HEK293 (cell line): ENCODE data around the gene EMP1.

Experiments
- CTCF ChIA-PET: fragments of 350-600 bp; formaldehyde crosslinking; extraction: SDS; loops from one replicate; lab custom pipeline; 2021; ENCODE audit warnings: antibody characterized with exemption; lab: Yijun Ruan, JAX
- POLR2A ChIA-PET: fragments of 300-600 bp; formaldehyde crosslinking; extraction: SDS; loops from one replicate; lab custom pipeline; 2020; ENCODE audit warnings: antibody characterized with exemption, inconsistent platforms; lab: Yijun Ruan, JAX
- H3K27ac ChIP-seq: fragments of 200-500 bp; sonication (Bioruptor generic); 2 replicates; pipeline ENCODE4 v1.5.1; 2014; ENCODE audit warnings: low read depth, low read length, control low read depth, inconsistent platforms; ENCODE audit errors: extremely low read depth
- H3K36me3 ChIP-seq, 2 experiments: fragments of 200-500 bp in 1 of 2; sonication (Bioruptor generic) in 1 of 2; 1 replicate in 1 of 2; 2 replicates in 1 of 2; pipeline ENCODE4 v1.5.1; 2014 to 2017; ENCODE audit warnings: inconsistent platforms in 2 of 2, low read length in 2 of 2; ENCODE audit not compliant: control insufficient read depth in 2 of 2, insufficient read depth in 1 of 2
- H3K4me1 ChIP-seq: fragments of 200-500 bp; sonication (Bioruptor generic); 2 replicates; pipeline ENCODE4 v1.5.1; 2014; ENCODE audit warnings: mild to moderate bottlenecking, low read length, inconsistent platforms; ENCODE audit not compliant: control insufficient read depth, insufficient read depth
- H3K4me3 ChIP-seq: 2 replicates; pipeline ENCODE4 v1.5.1; 2011; ENCODE audit warnings: low read depth, mild to moderate bottlenecking, control low read depth, low read length, moderate library complexity
- H3K9me3 ChIP-seq: fragments of 200-500 bp; sonication (Bioruptor generic); 2 replicates; pipeline ENCODE4 v1.5.1; 2014; ENCODE audit warnings: low read depth, low read length, inconsistent platforms; ENCODE audit not compliant: control insufficient read depth, insufficient read depth
- CTCF ChIP-seq: fragments of 450-650 bp; formaldehyde crosslinking; IDR thresholded peaks from 2 replicates; pipeline ENCODE4 v1.5.1; 2016; ENCODE audit warnings: missing biosample characterization, missing genetic modification characterization
- EGR2 ChIP-seq: fragments of 450-650 bp; formaldehyde crosslinking; IDR thresholded peaks from 2 replicates; pipeline ENCODE4 v1.5.1; 2016; ENCODE audit warnings: low read depth, missing biosample characterization, missing genetic modification characterization
- GLIS2 ChIP-seq: fragments of 450-650 bp; formaldehyde crosslinking; IDR thresholded peaks from 2 replicates; pipeline ENCODE4 v1.5.1; 2016; ENCODE audit warnings: missing biosample characterization, missing genetic modification characterization
- MEIS1 ChIP-seq: sonication (generic); formaldehyde crosslinking; IDR thresholded peaks from 2 replicates; pipeline ENCODE4 v1.8.1; 2022; ENCODE audit warnings: missing genetic modification reagents, mild to moderate bottlenecking, borderline replicate concordance
- ZBTB21 ChIP-seq: fragments of 450-650 bp; formaldehyde crosslinking; IDR thresholded peaks from 2 replicates; pipeline ENCODE4 v1.5.1; 2017; ENCODE audit warnings: missing biosample characterization, missing genetic modification characterization
- ZBTB48 ChIP-seq: fragments of 450-650 bp; formaldehyde crosslinking; IDR thresholded peaks from 2 replicates; pipeline ENCODE4 v1.5.1; 2016; ENCODE audit warnings: missing biosample characterization, missing genetic modification characterization
- ZNF10 ChIP-seq: fragments of 450-650 bp; formaldehyde crosslinking; IDR thresholded peaks from 2 replicates; pipeline ENCODE4 v1.5.1; 2017; ENCODE audit warnings: missing biosample characterization, missing genetic modification characterization
- ZNF157 ChIP-seq: fragments of 450-650 bp; formaldehyde crosslinking; IDR thresholded peaks from 2 replicates; pipeline ENCODE4 v1.5.1; 2016; ENCODE audit warnings: missing biosample characterization, missing genetic modification characterization
- ZNF239 ChIP-seq: fragments of 450-650 bp; formaldehyde crosslinking; IDR thresholded peaks from 2 replicates; pipeline ENCODE4 v1.5.1; 2016; ENCODE audit warnings: missing biosample characterization, missing genetic modification characterization
- ZNF24 ChIP-seq: fragments of 450-650 bp; formaldehyde crosslinking; IDR thresholded peaks from 2 replicates; pipeline ENCODE4 v1.5.1; 2016; ENCODE audit warnings: missing biosample characterization, missing genetic modification characterization
- ZNF26 ChIP-seq: fragments of 450-650 bp; formaldehyde crosslinking; IDR thresholded peaks from 2 replicates; pipeline ENCODE4 v1.5.1; 2016; ENCODE audit warnings: missing biosample characterization, missing genetic modification characterization
- ZNF292 ChIP-seq: fragments of 450-650 bp; formaldehyde crosslinking; IDR thresholded peaks from 2 replicates; pipeline ENCODE4 v1.5.1; 2016; ENCODE audit warnings: low read depth, missing biosample characterization, missing genetic modification characterization, borderline replicate concordance
- ZNF350 ChIP-seq: fragments of 450-650 bp; formaldehyde crosslinking; IDR thresholded peaks from 2 replicates; pipeline ENCODE4 v1.5.0; 2017; ENCODE audit warnings: missing biosample characterization, mild to moderate bottlenecking, missing genetic modification characterization
- ZNF354C ChIP-seq: fragments of 450-650 bp; formaldehyde crosslinking; IDR thresholded peaks from 2 replicates; pipeline ENCODE4 v1.5.1; 2016; ENCODE audit warnings: missing biosample characterization, missing genetic modification characterization, low read depth, borderline replicate concordance
- ZNF37A ChIP-seq: fragments of 450-650 bp; IDR thresholded peaks from 2 replicates; pipeline ENCODE4 v1.5.1; 2018; ENCODE audit warnings: missing biosample characterization, missing genetic modification characterization
- ZNF398 ChIP-seq: fragments of 450-650 bp; formaldehyde crosslinking; IDR thresholded peaks from 2 replicates; pipeline ENCODE4 v1.5.1; 2017; ENCODE audit warnings: missing biosample characterization, missing genetic modification characterization
- ZNF514 ChIP-seq: fragments of 450-650 bp; formaldehyde crosslinking; IDR thresholded peaks from 2 replicates; pipeline ENCODE4 v1.5.1; 2016; ENCODE audit warnings: missing biosample characterization, missing genetic modification characterization
- ZNF544 ChIP-seq: fragments of 450-650 bp; formaldehyde crosslinking; IDR thresholded peaks from 2 replicates; pipeline ENCODE4 v1.5.0; 2017; ENCODE audit warnings: missing biosample characterization, missing genetic modification characterization
- ZNF610 ChIP-seq: fragments of 450-650 bp; formaldehyde crosslinking; IDR thresholded peaks from 2 replicates; pipeline ENCODE4 v1.5.1; 2016; ENCODE audit warnings: missing biosample characterization, missing genetic modification characterization, borderline replicate concordance
- ZNF654 ChIP-seq: fragments of 450-650 bp; formaldehyde crosslinking; IDR thresholded peaks from 2 replicates; pipeline ENCODE4 v1.5.1; 2016; ENCODE audit warnings: low read depth, missing biosample characterization, missing genetic modification characterization
- ZSCAN30 ChIP-seq: fragments of 450-650 bp; IDR thresholded peaks from 2 replicates; pipeline ENCODE4 v1.5.1; 2018; ENCODE audit warnings: missing biosample characterization, mild to moderate bottlenecking, missing genetic modification characterization, moderate library complexity

Gene EMP1

GRCh38 chr12:13203034-13203922, 6.8 kb downstream of the EMP1 start:
- Histone ChIP-seq H3K27ac (no peak overlapping the region), H3K36me3 (no peaks in the 10 kb centered on the region), H3K4me1 (peaks cover 7% of the 10 kb centered on the region)
- CTCF ChIA-PET = interaction anchor here (0.6 to 4.3 kb wide), 6 partner anchors 9 to 390 kb away, joined by 3 to 25 read pairs (median 3); partner anchors contain the start of gene DDX47
- TF ChIP-seq MEIS1 (CRISPR knock-in tag) = no peak
- no peak for TF ChIP-seq ZBTB21 (tag by site-specific recombination)
- TF ChIP-seq ZNF654 = peak; percentile 60
- peak; percentile 47; the same call in 1 of the 2 replicates for TF ChIP-seq CTCF (tag by site-specific recombination)
- TF ChIP-seq, all 188 proteins: peak for 2
- no peak overlapping the region for H3K4me3 ChIP-seq
- no peaks in the 10 kb centered on the region for H3K9me3 ChIP-seq
- POLR2A ChIA-PET = no interaction called here

GRCh38 chr12:13204428-13204827, 7.9 kb downstream of the EMP1 start:
- ChIA-PET POLR2A (no interaction called here), CTCF (interaction anchor here (0.6 to 4.3 kb wide), 3 partner anchors 104 to 471 kb away, joined by 3 to 25 read pairs (median 4); no protein-coding TSS in a partner anchor)
- Histone ChIP-seq H3K27ac (no peak overlapping the region), H3K36me3 (no peaks in the 10 kb centered on the region), H3K4me3 (no peak overlapping the region)
- no peak for TF ChIP-seq ZNF37A (tag by site-specific recombination)
- TF ChIP-seq ZNF610 = no peak
- no peak for TF ChIP-seq ZBTB21 (tag by site-specific recombination)
- TF ChIP-seq ZNF239 = no peak
- TF ChIP-seq ZNF544 = no peak
- TF ChIP-seq ZNF354C (tag by site-specific recombination) = no peak
- no peak for TF ChIP-seq EGR2 (tag by site-specific recombination)
- TF ChIP-seq ZNF514 (tag by site-specific recombination) = no peak
- TF ChIP-seq ZBTB48 (tag by site-specific recombination) = no peak
- TF ChIP-seq ZNF350 = no peak
- TF ChIP-seq GLIS2 (tag by site-specific recombination) = no peak
- no peak for TF ChIP-seq ZNF292 (tag by site-specific recombination)
- no peak for TF ChIP-seq ZNF398 (tag by site-specific recombination)
- TF ChIP-seq ZSCAN30 (tag by site-specific recombination) = no peak
- no peak for TF ChIP-seq ZNF10 (tag by site-specific recombination)
- TF ChIP-seq ZNF26 = no peak
- no peak for TF ChIP-seq ZNF157 (tag by site-specific recombination)
- no peak for TF ChIP-seq ZNF24
- TF ChIP-seq, all 188 proteins: peak for 0
- Histone ChIP-seq H3K9me3 (no peaks in the 10 kb centered on the region), H3K4me1 (peaks cover 7% of the 10 kb centered on the region)
